Transverse colon (tissue), 4 donors: Measurements from ENCODE around the gene PCDHAC1. TPM values are rescaled to one million over a fixed set of nuclear protein-coding genes. Genes with fewer than 3 reads are reported as not detected.

Experiments
- DNase-seq: peaks from one replicate; pipeline ENCODE4 v3.0.0-alpha.2; 2019
- H3K27ac ChIP-seq, 4 donors: fragments of 200-600 bp; sonication (generic); 2 replicates each; pipeline ENCODE4 v1.5.1; 2016 to 2018; ENCODE audit warnings: inconsistent platforms in 4 of 4
- H3K27me3 ChIP-seq: fragments of 200-600 bp; sonication (generic); 2 replicates; pipeline ENCODE4 v1.5.1; 2017; ENCODE audit warnings: inconsistent platforms
- H3K36me3 ChIP-seq, 4 donors: fragments of 200-600 bp; sonication (generic); 2 replicates each; pipeline ENCODE4 v1.5.1; 2017 to 2019; ENCODE audit warnings: inconsistent platforms in 4 of 4
- H3K4me1 ChIP-seq, 4 donors: fragments of 200-600 bp; sonication (generic); 2 replicates each; pipeline ENCODE4 v1.5.1; 2017 to 2020; ENCODE audit warnings: inconsistent platforms in 4 of 4
- H3K4me3 ChIP-seq, 4 donors: fragments of 200-600 bp; sonication (generic); 1 replicate in 1 of 4; 2 replicates in 3 of 4; pipeline versions ENCODE4 v1.5.1 to v1.6.1; 2017 to 2019; ENCODE audit warnings: inconsistent platforms in 4 of 4
- H3K9me3 ChIP-seq, 2 donors: fragments of 200-600 bp; sonication (generic); 2 replicates each; pipeline ENCODE4 v1.5.1; 2017 to 2019; ENCODE audit warnings: inconsistent platforms in 2 of 2
- EP300 ChIP-seq: sonication (generic); formaldehyde crosslinking; IDR thresholded peaks from one replicate; pipeline ENCODE4 v1.6.1; 2017; ENCODE audit warnings: antibody characterized with exemption, low read depth
- POLR2A ChIP-seq: fragments of 450-650 bp; IDR thresholded peaks from one replicate; pipeline ENCODE4 v1.6.1; 2016; ENCODE audit warnings: antibody characterized with exemption, mild to moderate bottlenecking, moderate library complexity
- POLR2AphosphoS5 ChIP-seq, 3 donors: sonication (generic); formaldehyde crosslinking; IDR thresholded peaks; one replicate each; pipeline ENCODE4 v1.6.1; 2016; ENCODE audit warnings: antibody characterized with exemption in 3 of 3
- WGBS, 2 donors: methylation state at CpG; one replicate each; pipeline ENCODE4 v1.1.5; 2018; ENCODE audit warnings: low coverage in 1 of 2; 5-methylcytosine and 5-hydroxymethylcytosine counted together
- in situ Hi-C, 4 donors: fragments of 200-750 bp; cut with MboI; loops; one replicate each; pipeline versions ENCODE4 v1.15.0 to v1.15.1; 2017; ENCODE audit warnings: low sequenced_read_pairs in 3 of 4, low pct_ligation_motif_present in 1 of 4, low pct_unique_long_range_greater_than_20kb in 1 of 4
- intact Hi-C: fragments of 100-400 bp; cut with DNase I; formaldehyde crosslinking; loops from one replicate; pipeline ENCODE4 v1.15.1; 2023; ENCODE audit warnings: low total_unique reads
- total RNA-seq, 4 donors: library from RNA; depleted of rRNA; stranded (reverse); fragments of >200 nt; gene quantifications; one replicate each; pipeline ENCODE4 v1.1.0, GENCODE V29; 2016
- TF ChIP-seq, protein P1 (sequence below), 5 experiments: fragments of 200-600 bp in 3 of 5; fragments of 450-650 bp in 2 of 5; sonication (generic) in 3 of 5; IDR thresholded peaks; 1 replicate in 2 of 5; 2 replicates in 3 of 5; pipeline ENCODE4 v1.5.1; 2016 to 2017; ENCODE audit warnings: antibody characterized with exemption in 5 of 5, inconsistent platforms in 3 of 5, mild to moderate bottlenecking in 2 of 5, moderate library complexity in 1 of 5

Gene PCDHAC1
- total RNA-seq, 4 donors from 2014 or later = 0.37 to 0.82 (median 0.48) TPM; not detected in 1

DNA sequence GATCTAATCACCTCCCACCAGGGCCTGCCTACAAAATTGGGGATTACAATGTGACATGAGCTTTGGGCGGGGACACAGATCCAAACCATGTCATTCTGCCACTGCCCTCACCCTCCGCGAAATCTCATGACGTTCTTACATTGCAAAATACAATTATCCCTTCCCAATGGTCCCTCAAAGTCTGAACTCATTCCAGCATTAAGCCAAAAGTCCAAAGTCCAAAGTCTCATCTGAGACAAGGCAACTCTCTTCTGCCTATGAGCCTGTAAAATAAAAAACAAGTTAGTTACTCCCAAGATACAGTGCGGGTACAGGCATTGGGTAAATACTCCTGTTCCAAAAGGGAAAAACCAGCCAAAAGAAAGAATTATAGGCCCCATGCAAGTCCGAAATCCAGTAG, 25.5 kb downstream of the PCDHAC1 start:
- no peak for TF ChIP-seq POLR2AphosphoS5 (IDR thresholded peaks at IDR 0.05)
- no peak for TF ChIP-seq EP300
- TF ChIP-seq, protein P1, sequence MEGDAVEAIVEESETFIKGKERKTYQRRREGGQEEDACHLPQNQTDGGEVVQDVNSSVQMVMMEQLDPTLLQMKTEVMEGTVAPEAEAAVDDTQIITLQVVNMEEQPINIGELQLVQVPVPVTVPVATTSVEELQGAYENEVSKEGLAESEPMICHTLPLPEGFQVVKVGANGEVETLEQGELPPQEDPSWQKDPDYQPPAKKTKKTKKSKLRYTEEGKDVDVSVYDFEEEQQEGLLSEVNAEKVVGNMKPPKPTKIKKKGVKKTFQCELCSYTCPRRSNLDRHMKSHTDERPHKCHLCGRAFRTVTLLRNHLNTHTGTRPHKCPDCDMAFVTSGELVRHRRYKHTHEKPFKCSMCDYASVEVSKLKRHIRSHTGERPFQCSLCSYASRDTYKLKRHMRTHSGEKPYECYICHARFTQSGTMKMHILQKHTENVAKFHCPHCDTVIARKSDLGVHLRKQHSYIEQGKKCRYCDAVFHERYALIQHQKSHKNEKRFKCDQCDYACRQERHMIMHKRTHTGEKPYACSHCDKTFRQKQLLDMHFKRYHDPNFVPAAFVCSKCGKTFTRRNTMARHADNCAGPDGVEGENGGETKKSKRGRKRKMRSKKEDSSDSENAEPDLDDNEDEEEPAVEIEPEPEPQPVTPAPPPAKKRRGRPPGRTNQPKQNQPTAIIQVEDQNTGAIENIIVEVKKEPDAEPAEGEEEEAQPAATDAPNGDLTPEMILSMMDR (IDR thresholded peaks at IDR 0.05) = no peak
- no peak for TF ChIP-seq POLR2A
- H3K4me1 ChIP-seq = no peaks in the 10 kb centered on the region
- intact Hi-C loops = no loop called here
- DNase-seq = no peak
- H3K27ac ChIP-seq = no peak overlapping the region
- no peaks in the 10 kb centered on the region for H3K36me3 ChIP-seq
- H3K4me3 ChIP-seq = no peak overlapping the region
- H3K9me3 ChIP-seq = no peaks in the 10 kb centered on the region
- H3K27me3 ChIP-seq = no peaks in the 10 kb centered on the region
- 79 to 80% methylated on average over 1 to 6 of the region's 6 CpGs for WGBS, 2 donors
- in situ Hi-C loops = no loop called here

- Histone ChIP-seq H3K9me3 (no peaks in the 10 kb centered on the region), H3K4me3 (no peak overlapping the region), H3K27me3 (no peaks in the 10 kb centered on the region), H3K27ac (no peak overlapping the region), H3K36me3 (no peaks in the 10 kb centered on the region), H3K4me1 (no peaks in the 10 kb centered on the region)
- in situ Hi-C loops (no loop called here), intact Hi-C loops (no loop called here)
- no peak for DNase-seq
- 44 to 58% methylated on average over 2 of the region's 2 CpGs for WGBS, 2 donors
- no peak for TF ChIP-seq POLR2A
These were observed 27.1 kb downstream of the PCDHAC1 start for GRCh38 chr5:140953234-140953633.

DNA sequence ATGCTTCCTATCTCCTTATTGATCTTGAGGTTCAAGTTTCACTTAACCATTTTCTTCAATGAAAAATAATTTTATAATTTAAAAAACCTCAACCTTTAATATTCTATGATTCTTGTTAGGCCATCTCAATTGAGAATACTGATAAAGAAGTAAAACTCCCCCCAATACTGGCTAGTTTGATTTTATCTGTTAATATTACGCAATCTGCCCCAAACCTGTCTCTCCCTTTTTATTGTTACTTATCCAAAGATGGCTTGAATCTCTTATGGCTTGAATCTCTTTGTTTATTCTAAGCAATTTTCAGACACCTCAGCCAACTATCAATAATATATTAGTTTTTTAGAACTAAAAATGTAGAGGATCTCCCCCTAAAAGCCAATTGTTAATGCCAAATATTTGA, 36.1 kb downstream of the PCDHAC1 start:
- H3K27ac ChIP-seq = no peak overlapping the region
- H3K4me1 ChIP-seq = peaks cover 0 to 5% (median 4%) of the 10 kb centered on the region in 4 donors
- WGBS, 2 donors = 71 to 77% methylated on average over 1 of the region's 1 CpG
- peaks cover 17% of the 10 kb centered on the region for H3K27me3 ChIP-seq
- in situ Hi-C loops = no loop called here
- no peak for DNase-seq
- H3K4me3 ChIP-seq = no peak overlapping the region
- TF ChIP-seq POLR2AphosphoS5 (IDR thresholded peaks at IDR 0.05) = no peak
- TF ChIP-seq, protein P1 (IDR thresholded peaks at IDR 0.05) = no peak
- TF ChIP-seq EP300 = no peak
- TF ChIP-seq POLR2A = no peak
- no peaks in the 10 kb centered on the region for H3K36me3 ChIP-seq
- no peaks in the 10 kb centered on the region for H3K9me3 ChIP-seq
- intact Hi-C loops = no loop called here

- WGBS, 2 donors = 73 to 77% methylated on average over 3 of the region's 3 CpGs
These were observed 38.3 kb downstream of the PCDHAC1 start for GRCh38 chr5:140964356-140964755.

More at GRCh38 chr5:140964356-140964755, 38.3 kb downstream of the PCDHAC1 start:
- H3K9me3 ChIP-seq = no peaks in the 10 kb centered on the region
- peaks cover 18% of the 10 kb centered on the region for H3K27me3 ChIP-seq
- H3K4me1 ChIP-seq = peaks cover 0 to 5% (median 4%) of the 10 kb centered on the region in 4 donors
- H3K4me3 ChIP-seq = no peak overlapping the region
- in situ Hi-C loops = no loop called here
- TF ChIP-seq POLR2AphosphoS5 (IDR thresholded peaks at IDR 0.05) = no peak
- TF ChIP-seq EP300 = no peak
- TF ChIP-seq, protein P1 (IDR thresholded peaks at IDR 0.05) = no peak
- TF ChIP-seq POLR2A = no peak
- DNase-seq = no peak
- no peak overlapping the region for H3K27ac ChIP-seq
- intact Hi-C loops = no loop called here
- H3K36me3 ChIP-seq = no peaks in the 10 kb centered on the region
